Measurements from ENCODE around the gene TSHZ2. TPM values are rescaled to one million over a fixed set of nuclear protein-coding genes. Genes with fewer than 3 reads are reported as not detected.

The TSHZ2 gene
- total and polyA plus RNA-seq, 2 of the 4 experiments (the other 2 are of a cell fraction), result under 0.01 to 0.02 TPM

DNA sequence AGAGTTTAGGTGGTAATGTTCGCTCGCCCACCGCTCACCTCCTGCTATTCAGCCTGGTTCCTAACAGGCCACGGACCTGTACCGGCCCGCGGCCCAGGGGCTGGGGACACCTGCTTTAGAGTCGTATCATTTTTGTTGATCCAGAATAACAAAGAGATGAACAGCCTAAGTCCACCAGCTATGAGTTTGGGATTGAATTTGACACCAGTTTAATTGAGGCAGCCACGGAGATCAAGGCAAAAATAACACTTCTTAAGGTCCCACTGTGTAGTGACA is 108.5 kb downstream of the TSHZ2 start:
- H2BK5ac ChIP-seq (ENCODE audit: low read depth, low read length, poor library complexity, severe bottlenecking), result no peak overlapping the region
- no peak overlapping the region for H3K56ac ChIP-seq (ENCODE audit: extremely low read depth, insufficient read depth, low read length)
- in situ Hi-C loops (cut with MboI; ENCODE audit: low sequenced_read_pairs) (no loop called here), intact Hi-C loops (cut with micrococcal nuclease) (no loop called here), dilution Hi-C loops (cut with HindIII; ENCODE audit: low sequenced_read_pairs, unreplicated experiment) (no loop called here)
- no peaks in the 10 kb centered on the region for H4K20me1 ChIP-seq (ENCODE audit: insufficient read depth, low read length)
- 80% methylated on average over 2 of the region's 9 CpGs; no CpG with 5 or more reads in 1 of the 2 experiments for WGBS, 2 experiments (ENCODE audit: extremely low coverage in 2 of 2, insufficient read length in 1 of 2)
- H3K4me2 ChIP-seq (ENCODE audit: low read depth, low read length), result no peak overlapping the region
- H2AFZ ChIP-seq (replicated peaks; ENCODE audit: low read length, poor library complexity), result no peak overlapping the region
- no peak overlapping the region for H2BK20ac ChIP-seq (ENCODE audit: low read depth, low read length)
- no peak overlapping the region for H3K14ac ChIP-seq (replicated peaks; ENCODE audit: low read depth, low read length)
- no peak overlapping the region for H2BK15ac ChIP-seq (ENCODE audit: low read depth, low read length)
- no peak overlapping the region for H4K5ac ChIP-seq (ENCODE audit: low read depth, low read length)
- no peak overlapping the region for H4K91ac ChIP-seq (ENCODE audit: insufficient read depth, low read depth, low read length)
- H3K4ac ChIP-seq (ENCODE audit: low read depth, low read length), result no peak overlapping the region
- TF ChIP-seq RAD21 (IDR thresholded peaks at IDR 0.05; ENCODE audit: low read length), result no peak
- TF ChIP-seq POLR2A (IDR thresholded peaks at IDR 0.05; ENCODE audit: low read depth, low read length), result no peak
- TF ChIP-seq, protein P1, sequence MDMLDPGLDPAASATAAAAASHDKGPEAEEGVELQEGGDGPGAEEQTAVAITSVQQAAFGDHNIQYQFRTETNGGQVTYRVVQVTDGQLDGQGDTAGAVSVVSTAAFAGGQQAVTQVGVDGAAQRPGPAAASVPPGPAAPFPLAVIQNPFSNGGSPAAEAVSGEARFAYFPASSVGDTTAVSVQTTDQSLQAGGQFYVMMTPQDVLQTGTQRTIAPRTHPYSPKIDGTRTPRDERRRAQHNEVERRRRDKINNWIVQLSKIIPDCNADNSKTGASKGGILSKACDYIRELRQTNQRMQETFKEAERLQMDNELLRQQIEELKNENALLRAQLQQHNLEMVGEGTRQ (IDR thresholded peaks at IDR 0.05; ENCODE audit: low read depth, low read length), result no peak
- TF ChIP-seq NFE2L2 (IDR thresholded peaks at IDR 0.05; ENCODE audit: low read depth, low read length), result no peak
- no peak for TF ChIP-seq MAFK (IDR thresholded peaks at IDR 0.05; ENCODE audit: low read depth, low read length)
- TF ChIP-seq MXI1 (IDR thresholded peaks at IDR 0.05; ENCODE audit: borderline replicate concordance, low read depth, low read length), result no peak
- H2BK120ac ChIP-seq (ENCODE audit: low read depth, low read length), result no peak overlapping the region
- H3K9me3 ChIP-seq (ENCODE audit: control insufficient read depth, insufficient read depth, low read length), result no peaks in the 10 kb centered on the region
- no peak overlapping the region for H2AK9ac ChIP-seq (replicated peaks; ENCODE audit: low read depth, low read length, poor library complexity)
- H3K9me1 ChIP-seq (ENCODE audit: insufficient read depth, low read length), result no peaks in the 10 kb centered on the region; the same call in 1 of the 2 replicates
- no peaks in the 10 kb centered on the region for H3K27me3 ChIP-seq (ENCODE audit: control insufficient read depth, insufficient read depth, low read length)
- no peak overlapping the region for H4K8ac ChIP-seq (ENCODE audit: low read depth in 2 of 2, low read length in 2 of 2)
- H2AK5ac ChIP-seq (ENCODE audit: low read depth, low read length), result no peak overlapping the region
- no peak overlapping the region for H3K23ac ChIP-seq (ENCODE audit: low read depth, low read length)
- no peak overlapping the region for H3K18ac ChIP-seq (ENCODE audit: low read depth, low read length)
- H3K79me1 ChIP-seq (ENCODE audit: low read depth in 1 of 2, low read length in 2 of 2), result no peaks in the 10 kb centered on the region
- no peak for ATAC-seq (ENCODE audit: low read depth)
- no peaks in the 10 kb centered on the region for H3K36me3 ChIP-seq (ENCODE audit: control insufficient read depth, insufficient read depth, low read length)
- no peak overlapping the region for H3K9ac ChIP-seq (ENCODE audit: low read depth, low read length)
- ChIA-PET POLR2A (ENCODE audit: unreplicated experiment) (no interaction called here), CTCF (no interaction called here)
- BruUV-seq (replicated peaks), result no TSS peak
- no peak overlapping the region for H3K27ac ChIP-seq (ENCODE audit: insufficient read depth, low read length)
- no peak overlapping the region for H3K4me3 ChIP-seq (ENCODE audit: insufficient read depth, low read depth, low read length)
- no peak for DNase-seq
- H3K4me1 ChIP-seq (ENCODE audit: control insufficient read depth, insufficient read depth, low read length), result no peaks in the 10 kb centered on the region

All from IMR-90 (cell line).